HEK293 (cell line): ENCODE data around the gene KAT2B.

Experiments used
- CTCF ChIA-PET: fragments of 350-600 bp; formaldehyde crosslinking; extraction: SDS; loops from one replicate; lab custom pipeline; 2021; ENCODE audit warnings: antibody characterized with exemption; lab: Yijun Ruan, JAX
- POLR2A ChIA-PET: fragments of 300-600 bp; formaldehyde crosslinking; extraction: SDS; loops from one replicate; lab custom pipeline; 2020; ENCODE audit warnings: antibody characterized with exemption, inconsistent platforms; lab: Yijun Ruan, JAX
- H3K27ac ChIP-seq: fragments of 200-500 bp; sonication (Bioruptor generic); 2 replicates; pipeline ENCODE4 v1.5.1; 2014; ENCODE audit warnings: low read depth, low read length, control low read depth, inconsistent platforms; ENCODE audit errors: extremely low read depth
- H3K36me3 ChIP-seq, 2 experiments: fragments of 200-500 bp in 1 of 2; sonication (Bioruptor generic) in 1 of 2; 1 replicate in 1 of 2; 2 replicates in 1 of 2; pipeline ENCODE4 v1.5.1; 2014 to 2017; ENCODE audit warnings: inconsistent platforms in 2 of 2, low read length in 2 of 2; ENCODE audit not compliant: control insufficient read depth in 2 of 2, insufficient read depth in 1 of 2
- H3K4me1 ChIP-seq: fragments of 200-500 bp; sonication (Bioruptor generic); 2 replicates; pipeline ENCODE4 v1.5.1; 2014; ENCODE audit warnings: mild to moderate bottlenecking, low read length, inconsistent platforms; ENCODE audit not compliant: control insufficient read depth, insufficient read depth
- H3K4me3 ChIP-seq: 2 replicates; pipeline ENCODE4 v1.5.1; 2011; ENCODE audit warnings: low read depth, mild to moderate bottlenecking, control low read depth, low read length, moderate library complexity
- H3K9me3 ChIP-seq: fragments of 200-500 bp; sonication (Bioruptor generic); 2 replicates; pipeline ENCODE4 v1.5.1; 2014; ENCODE audit warnings: low read depth, low read length, inconsistent platforms; ENCODE audit not compliant: control insufficient read depth, insufficient read depth
- CTCF ChIP-seq: fragments of 450-650 bp; formaldehyde crosslinking; IDR thresholded peaks from 2 replicates; pipeline ENCODE4 v1.5.1; 2016; ENCODE audit warnings: missing biosample characterization, missing genetic modification characterization
- HIC1 ChIP-seq: fragments of 450-650 bp; formaldehyde crosslinking; IDR thresholded peaks from 2 replicates; pipeline ENCODE4 v1.5.1; 2016; ENCODE audit warnings: missing biosample characterization, missing genetic modification characterization
- HOXA7 ChIP-seq: sonication (generic); formaldehyde crosslinking; IDR thresholded peaks from 2 replicates; pipeline ENCODE4 v1.8.1; 2022; ENCODE audit warnings: missing genetic modification reagents, borderline replicate concordance
- KLF16 ChIP-seq: fragments of 450-650 bp; formaldehyde crosslinking; IDR thresholded peaks from 2 replicates; pipeline ENCODE4 v1.5.1; 2017; ENCODE audit warnings: missing biosample characterization, missing genetic modification characterization
- MYNN ChIP-seq: fragments of 450-650 bp; formaldehyde crosslinking; IDR thresholded peaks from 2 replicates; pipeline ENCODE4 v1.5.1; 2016; ENCODE audit warnings: missing biosample characterization, missing genetic modification characterization, borderline replicate concordance
- MZF1 ChIP-seq: fragments of 450-650 bp; formaldehyde crosslinking; IDR thresholded peaks from 2 replicates; pipeline ENCODE4 v1.5.1; 2017; ENCODE audit warnings: missing biosample characterization, missing genetic modification characterization, borderline replicate concordance
- OSR2 ChIP-seq: fragments of 450-650 bp; formaldehyde crosslinking; IDR thresholded peaks from 2 replicates; pipeline ENCODE4 v1.5.1; 2016; ENCODE audit warnings: missing biosample characterization, missing genetic modification characterization
- PBX3 ChIP-seq: sonication (generic); formaldehyde crosslinking; IDR thresholded peaks from 2 replicates; pipeline ENCODE4 v1.8.1; 2022; ENCODE audit warnings: mild to moderate bottlenecking, moderate library complexity, missing genetic modification reagents
- YY1 ChIP-seq: fragments of 450-650 bp; formaldehyde crosslinking; IDR thresholded peaks from 2 replicates; pipeline ENCODE4 v1.5.1; 2018; ENCODE audit warnings: missing biosample characterization, missing genetic modification characterization
- ZBTB1 ChIP-seq: fragments of 450-650 bp; formaldehyde crosslinking; IDR thresholded peaks from 2 replicates; pipeline ENCODE4 v1.5.1; 2016; ENCODE audit warnings: missing biosample characterization, missing genetic modification characterization
- ZBTB48 ChIP-seq: fragments of 450-650 bp; formaldehyde crosslinking; IDR thresholded peaks from 2 replicates; pipeline ENCODE4 v1.5.1; 2016; ENCODE audit warnings: missing biosample characterization, missing genetic modification characterization
- ZBTB49 ChIP-seq: fragments of 450-650 bp; formaldehyde crosslinking; IDR thresholded peaks from 2 replicates; pipeline ENCODE4 v1.5.1; 2016; ENCODE audit warnings: missing biosample characterization, missing genetic modification characterization, low read depth
- ZNF114 ChIP-seq: fragments of 450-650 bp; formaldehyde crosslinking; IDR thresholded peaks from 2 replicates; pipeline ENCODE4 v1.5.0; 2017; ENCODE audit warnings: missing biosample characterization, missing genetic modification characterization
- ZNF121 ChIP-seq: fragments of 450-650 bp; formaldehyde crosslinking; IDR thresholded peaks from 2 replicates; pipeline ENCODE4 v1.5.1; 2016; ENCODE audit warnings: missing biosample characterization, missing genetic modification characterization
- ZNF132 ChIP-seq: fragments of 450-650 bp; formaldehyde crosslinking; IDR thresholded peaks from 2 replicates; pipeline ENCODE4 v1.5.1; 2017; ENCODE audit warnings: missing biosample characterization, missing genetic modification characterization, borderline replicate concordance
- ZNF155 ChIP-seq: fragments of 450-650 bp; formaldehyde crosslinking; IDR thresholded peaks from 2 replicates; pipeline ENCODE4 v1.5.1; 2016; ENCODE audit warnings: missing biosample characterization, missing genetic modification characterization
- ZNF169 ChIP-seq: fragments of 450-650 bp; formaldehyde crosslinking; IDR thresholded peaks from 2 replicates; pipeline ENCODE4 v1.5.1; 2016; ENCODE audit warnings: missing biosample characterization, missing genetic modification characterization
- ZNF292 ChIP-seq: fragments of 450-650 bp; formaldehyde crosslinking; IDR thresholded peaks from 2 replicates; pipeline ENCODE4 v1.5.1; 2016; ENCODE audit warnings: low read depth, missing biosample characterization, missing genetic modification characterization, borderline replicate concordance
- ZNF311 ChIP-seq: fragments of 450-650 bp; formaldehyde crosslinking; IDR thresholded peaks from 2 replicates; pipeline ENCODE4 v1.5.1; 2017; ENCODE audit warnings: missing biosample characterization, missing genetic modification characterization, borderline replicate concordance
- ZNF324 ChIP-seq: fragments of 450-650 bp; formaldehyde crosslinking; IDR thresholded peaks from 2 replicates; pipeline ENCODE4 v1.5.1; 2016; ENCODE audit warnings: missing biosample characterization, missing genetic modification characterization
- ZNF529 ChIP-seq: fragments of 450-650 bp; formaldehyde crosslinking; IDR thresholded peaks from 2 replicates; pipeline ENCODE4 v1.5.1; 2017; ENCODE audit warnings: missing genetic modification characterization, missing biosample characterization; ENCODE audit not compliant: insufficient replicate concordance
- ZNF548 ChIP-seq: fragments of 450-650 bp; formaldehyde crosslinking; IDR thresholded peaks from 2 replicates; pipeline ENCODE4 v1.5.1; 2016; ENCODE audit warnings: missing biosample characterization, missing genetic modification characterization
- ZNF549 ChIP-seq: fragments of 450-650 bp; IDR thresholded peaks from 2 replicates; pipeline ENCODE4 v1.5.1; 2018; ENCODE audit warnings: missing biosample characterization, missing genetic modification characterization, mild to moderate bottlenecking, inconsistent platforms, moderate library complexity
- ZNF558 ChIP-seq: fragments of 450-650 bp; formaldehyde crosslinking; IDR thresholded peaks from 2 replicates; pipeline ENCODE4 v1.5.1; 2016; ENCODE audit warnings: missing biosample characterization, missing genetic modification characterization
- ZNF596 ChIP-seq: fragments of 450-650 bp; IDR thresholded peaks from 2 replicates; pipeline ENCODE4 v1.5.0; 2018; ENCODE audit warnings: missing biosample characterization, mild to moderate bottlenecking, missing genetic modification characterization, moderate library complexity
- ZNF610 ChIP-seq: fragments of 450-650 bp; formaldehyde crosslinking; IDR thresholded peaks from 2 replicates; pipeline ENCODE4 v1.5.1; 2016; ENCODE audit warnings: missing biosample characterization, missing genetic modification characterization, borderline replicate concordance
- ZNF660 ChIP-seq: fragments of 450-650 bp; IDR thresholded peaks from 2 replicates; pipeline ENCODE4 v1.5.1; 2018; ENCODE audit warnings: missing biosample characterization, mild to moderate bottlenecking, missing genetic modification characterization
- ZNF664 ChIP-seq: fragments of 450-650 bp; formaldehyde crosslinking; IDR thresholded peaks from 2 replicates; pipeline ENCODE4 v1.5.1; 2016; ENCODE audit warnings: missing biosample characterization, missing genetic modification characterization
- ZXDB ChIP-seq: fragments of 450-650 bp; formaldehyde crosslinking; IDR thresholded peaks from 2 replicates; pipeline ENCODE4 v1.5.1; 2016; ENCODE audit warnings: missing biosample characterization, missing genetic modification characterization

KAT2B gene

GRCh38 chr3:20007960-20008359 is 32.3 kb upstream of the KAT2B start (continued):
- TF ChIP-seq ZNF311 (tag by site-specific recombination) (no peak), MZF1 (tag by site-specific recombination) (no peak), ZNF664 (tag by site-specific recombination) (no peak), ZBTB1 (tag by site-specific recombination) (no peak), ZNF324 (tag by site-specific recombination) (no peak), ZNF169 (tag by site-specific recombination) (no peak), ZNF114 (no peak), MYNN (tag by site-specific recombination) (no peak), HIC1 (tag by site-specific recombination) (no peak)

- Histone ChIP-seq H3K4me1 (no peaks in the 10 kb centered on the region), H3K9me3 (no peaks in the 10 kb centered on the region), H3K27ac (no peak overlapping the region), H3K36me3 (no peaks in the 10 kb centered on the region), H3K4me3 (no peak overlapping the region)
- no peak for TF ChIP-seq MYNN (tag by site-specific recombination)
- no peak for TF ChIP-seq ZNF292 (tag by site-specific recombination)
- TF ChIP-seq ZNF529 (tag by site-specific recombination) = no peak
- TF ChIP-seq ZNF610 = no peak
- no peak for TF ChIP-seq ZBTB49 (tag by site-specific recombination)
- no peak for TF ChIP-seq ZNF121 (tag by site-specific recombination)
- no peak for TF ChIP-seq OSR2 (tag by site-specific recombination)
- CTCF ChIA-PET = no interaction called here
- POLR2A ChIA-PET = no interaction called here
Observed at GRCh38 chr3:20008646-20009045, 31.6 kb upstream of the KAT2B start.

- no peaks in the 10 kb centered on the region for H3K4me1 ChIP-seq
- POLR2A ChIA-PET = no interaction called here
- no peak within 1 kb of the TSS for H3K27ac ChIP-seq
- H3K36me3 ChIP-seq = no peaks in the 10 kb centered on the region
- no peak within 1 kb of the TSS for H3K4me3 ChIP-seq
- no peaks in the 10 kb centered on the region for H3K9me3 ChIP-seq
- CTCF ChIA-PET = no interaction called here
- no peak for TF ChIP-seq ZXDB (tag by site-specific recombination)
- no peak for TF ChIP-seq ZNF596
- TF ChIP-seq ZNF610 = no peak
- no peak for TF ChIP-seq ZNF132 (tag by site-specific recombination)
- no peak for TF ChIP-seq ZNF155
- no peak for TF ChIP-seq CTCF (tag by site-specific recombination)
- no peak for TF ChIP-seq PBX3
- no peak for TF ChIP-seq HOXA7
- no peak for TF ChIP-seq ZNF660 (tag by site-specific recombination)
- TF ChIP-seq ZNF549 = no peak
- TF ChIP-seq YY1 (tag by site-specific recombination) = no peak
- TF ChIP-seq ZNF558 (tag by site-specific recombination) = no peak
- no peak for TF ChIP-seq ZBTB48 (tag by site-specific recombination)
- no peak for TF ChIP-seq KLF16
- no peak for TF ChIP-seq ZNF548 (tag by site-specific recombination)
Observed at GRCh38 chr3:20012164-20012563, 28.1 kb upstream of the KAT2B start, which contains the start of gene PP2D1. TSS of gene PP2D1 (minus strand) at chr3:20012264. CDS start at chr3:20012072, 192 bp downstream.
